HepG2 (cell line): ENCODE results near the gene ADGRG1. TPM values are rescaled to one million over a fixed set of nuclear protein-coding genes. Genes with fewer than 3 reads are reported as not detected.
A peak's percentile ranks its signal among the peaks of the same experiment; 100 is the strongest.

Source experiments
- GPN1 ChIP-seq: sonication (generic); formaldehyde crosslinking; IDR thresholded peaks from 2 replicates; pipeline ENCODE4 v1.5.1; 2020; ENCODE audit warnings: missing genetic modification reagents, borderline replicate concordance
- KDM5B ChIP-seq: sonication (generic); formaldehyde crosslinking; IDR thresholded peaks from 2 replicates; pipeline ENCODE4 v1.4.0; 2020; ENCODE audit warnings: missing genetic modification reagents, mild to moderate bottlenecking, borderline replicate concordance
- NFYB ChIP-seq: sonication (generic); formaldehyde crosslinking; IDR thresholded peaks from 2 replicates; pipeline ENCODE4 v1.4.0; 2020; ENCODE audit warnings: missing genetic modification reagents
- SIX1 ChIP-seq: sonication (generic); formaldehyde crosslinking; IDR thresholded peaks from 2 replicates; pipeline ENCODE4 v1.4.0; 2020; ENCODE audit warnings: missing genetic modification reagents, borderline replicate concordance
- SYNCRIP ChIP-seq: fragments of 200-400 bp; formaldehyde crosslinking; IDR thresholded peaks from 2 replicates; pipeline ENCODE4 v1.6.1; 2018; ENCODE audit warnings: mild to moderate bottlenecking, low read depth, low read length; ENCODE audit not compliant: insufficient read depth
- THAP11 ChIP-seq: IDR thresholded peaks from 2 replicates; pipeline ENCODE4 v1.6.1; 2016; ENCODE audit warnings: missing biosample characterization, missing genetic modification reagents
- ZC3H13 ChIP-seq: sonication (generic); formaldehyde crosslinking; IDR thresholded peaks from 2 replicates; pipeline ENCODE4 v1.8.1; 2023; ENCODE audit warnings: mild to moderate bottlenecking, missing genetic modification reagents, moderate library complexity
- ZNF264 ChIP-seq: sonication (generic); formaldehyde crosslinking; IDR thresholded peaks from 2 replicates; pipeline ENCODE4 v1.4.0; 2020; ENCODE audit warnings: missing genetic modification reagents
- ZNF383 ChIP-seq: sonication (generic); formaldehyde crosslinking; IDR thresholded peaks from 2 replicates; pipeline ENCODE4 v1.4.0; 2020; ENCODE audit warnings: missing genetic modification reagents, mild to moderate bottlenecking, borderline replicate concordance
- ZNF761 ChIP-seq: sonication (generic); formaldehyde crosslinking; conservative IDR thresholded peaks from 2 replicates; pipeline ENCODE4 v1.4.0; 2020; ENCODE audit warnings: mild to moderate bottlenecking, missing genetic modification reagents
- polyA plus RNA-seq, 8 experiments: library from polyadenylated mRNA; depleted of rRNA in 3 of 8; stranded (reverse) in 7 of 8; unstranded in 1 of 8; fragments of >200 nt; fragmentation: Illumina TruSeq in 4 of 8; extraction: Trizol in 4 of 8; gene quantifications; 2 replicates each; pipeline versions ENCODE4 v1.2.1 to v1.2.3, GENCODE V29; 2011 to 2016; ENCODE audit warnings: low read depth in 4 of 8, missing spikeins in 1 of 8, mixed read lengths in 1 of 8; ENCODE audit not compliant: insufficient read depth in 1 of 8
- total RNA-seq, 5 experiments: library from RNA; depleted of rRNA; stranded (reverse); fragments of >200 nt; fragmentation: Illumina TruSeq; extraction: Trizol; gene quantifications; 2 replicates each; pipeline ENCODE4 v1.2.3, GENCODE V29; 2016; ENCODE audit warnings: low read depth in 1 of 5
- TF ChIP-seq, protein P1 (sequence below), 2 experiments: sonication (generic) in 1 of 2; formaldehyde crosslinking in 1 of 2; IDR thresholded peaks; 2 replicates each; pipeline versions ENCODE4 v1.4.0 to v1.6.1; 2016 to 2020; ENCODE audit warnings: borderline replicate concordance in 1 of 2, low read depth in 1 of 2, mild to moderate bottlenecking in 1 of 2, missing genetic modification reagents in 1 of 2
- TF ChIP-seq, protein P2 (sequence below): sonication (generic); formaldehyde crosslinking; IDR thresholded peaks from 2 replicates; pipeline ENCODE4 v1.4.0; 2020; ENCODE audit warnings: missing genetic modification reagents, borderline replicate concordance
- TF ChIP-seq, protein P3 (sequence below): sonication (generic); formaldehyde crosslinking; IDR thresholded peaks from 2 replicates; pipeline ENCODE4 v1.5.1; 2020; ENCODE audit warnings: mild to moderate bottlenecking, missing genetic modification reagents, moderate library complexity
- TF ChIP-seq, protein P4 (sequence below): sonication (generic); formaldehyde crosslinking; IDR thresholded peaks from 2 replicates; pipeline ENCODE4 v1.4.0; 2020; ENCODE audit warnings: missing genetic modification reagents, mild to moderate bottlenecking, borderline replicate concordance

ADGRG1 gene
- total and polyA plus RNA-seq, 2 of the 13 experiments (the other 11 are each of a cell fraction or from before 2014, with no cell fraction given) = 2.7 to 5.9 TPM

DNA sequence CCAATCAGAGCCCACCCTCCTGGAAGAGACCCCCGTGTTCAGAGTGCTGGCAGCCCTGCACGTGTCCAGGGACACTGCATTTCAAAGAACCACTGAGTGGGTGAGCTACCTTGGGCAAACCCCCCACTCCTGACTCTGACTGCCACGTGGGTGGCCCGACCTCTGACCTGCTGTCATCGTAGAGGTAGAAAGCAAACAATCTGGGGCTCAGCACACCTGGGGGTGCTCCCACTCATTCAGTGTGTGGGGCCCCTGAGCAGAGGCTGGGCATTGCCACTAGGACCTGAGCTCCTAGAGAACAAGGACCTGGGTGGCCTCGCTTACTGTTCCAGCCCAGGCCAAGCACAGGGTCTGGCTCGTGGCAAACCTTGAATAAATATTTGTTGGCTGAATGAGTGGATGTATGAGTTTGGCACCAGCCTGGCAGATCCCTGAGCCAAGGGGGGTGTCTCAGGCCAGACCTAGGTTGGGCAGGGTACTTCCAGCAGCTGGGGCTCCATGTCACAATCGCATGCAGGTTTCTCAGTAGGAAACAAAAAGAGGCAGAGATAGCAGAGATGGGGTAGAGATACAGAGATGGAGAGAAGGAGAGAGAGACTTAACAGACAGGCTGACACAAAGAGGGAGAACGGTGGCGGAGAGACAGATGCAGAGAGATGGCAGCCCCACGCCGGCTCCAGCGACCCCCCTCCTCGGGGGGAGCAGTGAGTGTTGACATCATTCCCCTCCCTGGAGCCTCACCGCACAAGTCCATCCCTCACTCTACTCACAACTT, 60.7 kb downstream of the ADGRG1 start (continued):
- TF ChIP-seq NFYB (CRISPR knock-in tag) (no peak), GPN1 (no peak), ZNF761 (0 out of 2 replicates have a peak, but pooled peaks have one; percentile 30), KDM5B (CRISPR knock-in tag) (0 out of 2 replicates have a peak, but pooled peaks have one; percentile 29), SIX1 (CRISPR knock-in tag) (no peak), SYNCRIP (no peak), THAP11 (CRISPR knock-in tag) (0 out of 2 replicates have a peak, but pooled peaks have one; percentile 6), ZNF383 (CRISPR knock-in tag) (no peak), ZC3H13 (CRISPR knock-in tag) (no peak), ZNF264 (CRISPR knock-in tag) (no peak)
- TF ChIP-seq, protein P1, sequence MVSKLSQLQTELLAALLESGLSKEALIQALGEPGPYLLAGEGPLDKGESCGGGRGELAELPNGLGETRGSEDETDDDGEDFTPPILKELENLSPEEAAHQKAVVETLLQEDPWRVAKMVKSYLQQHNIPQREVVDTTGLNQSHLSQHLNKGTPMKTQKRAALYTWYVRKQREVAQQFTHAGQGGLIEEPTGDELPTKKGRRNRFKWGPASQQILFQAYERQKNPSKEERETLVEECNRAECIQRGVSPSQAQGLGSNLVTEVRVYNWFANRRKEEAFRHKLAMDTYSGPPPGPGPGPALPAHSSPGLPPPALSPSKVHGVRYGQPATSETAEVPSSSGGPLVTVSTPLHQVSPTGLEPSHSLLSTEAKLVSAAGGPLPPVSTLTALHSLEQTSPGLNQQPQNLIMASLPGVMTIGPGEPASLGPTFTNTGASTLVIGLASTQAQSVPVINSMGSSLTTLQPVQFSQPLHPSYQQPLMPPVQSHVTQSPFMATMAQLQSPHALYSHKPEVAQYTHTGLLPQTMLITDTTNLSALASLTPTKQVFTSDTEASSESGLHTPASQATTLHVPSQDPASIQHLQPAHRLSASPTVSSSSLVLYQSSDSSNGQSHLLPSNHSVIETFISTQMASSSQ (IDR thresholded peaks at IDR 0.05; ENCODE audit: low read depth) = no peak
- TF ChIP-seq, protein P1 (CRISPR knock-in tag; IDR thresholded peaks at IDR 0.05; ENCODE audit: borderline replicate concordance) = no peak
- TF ChIP-seq, protein P2, sequence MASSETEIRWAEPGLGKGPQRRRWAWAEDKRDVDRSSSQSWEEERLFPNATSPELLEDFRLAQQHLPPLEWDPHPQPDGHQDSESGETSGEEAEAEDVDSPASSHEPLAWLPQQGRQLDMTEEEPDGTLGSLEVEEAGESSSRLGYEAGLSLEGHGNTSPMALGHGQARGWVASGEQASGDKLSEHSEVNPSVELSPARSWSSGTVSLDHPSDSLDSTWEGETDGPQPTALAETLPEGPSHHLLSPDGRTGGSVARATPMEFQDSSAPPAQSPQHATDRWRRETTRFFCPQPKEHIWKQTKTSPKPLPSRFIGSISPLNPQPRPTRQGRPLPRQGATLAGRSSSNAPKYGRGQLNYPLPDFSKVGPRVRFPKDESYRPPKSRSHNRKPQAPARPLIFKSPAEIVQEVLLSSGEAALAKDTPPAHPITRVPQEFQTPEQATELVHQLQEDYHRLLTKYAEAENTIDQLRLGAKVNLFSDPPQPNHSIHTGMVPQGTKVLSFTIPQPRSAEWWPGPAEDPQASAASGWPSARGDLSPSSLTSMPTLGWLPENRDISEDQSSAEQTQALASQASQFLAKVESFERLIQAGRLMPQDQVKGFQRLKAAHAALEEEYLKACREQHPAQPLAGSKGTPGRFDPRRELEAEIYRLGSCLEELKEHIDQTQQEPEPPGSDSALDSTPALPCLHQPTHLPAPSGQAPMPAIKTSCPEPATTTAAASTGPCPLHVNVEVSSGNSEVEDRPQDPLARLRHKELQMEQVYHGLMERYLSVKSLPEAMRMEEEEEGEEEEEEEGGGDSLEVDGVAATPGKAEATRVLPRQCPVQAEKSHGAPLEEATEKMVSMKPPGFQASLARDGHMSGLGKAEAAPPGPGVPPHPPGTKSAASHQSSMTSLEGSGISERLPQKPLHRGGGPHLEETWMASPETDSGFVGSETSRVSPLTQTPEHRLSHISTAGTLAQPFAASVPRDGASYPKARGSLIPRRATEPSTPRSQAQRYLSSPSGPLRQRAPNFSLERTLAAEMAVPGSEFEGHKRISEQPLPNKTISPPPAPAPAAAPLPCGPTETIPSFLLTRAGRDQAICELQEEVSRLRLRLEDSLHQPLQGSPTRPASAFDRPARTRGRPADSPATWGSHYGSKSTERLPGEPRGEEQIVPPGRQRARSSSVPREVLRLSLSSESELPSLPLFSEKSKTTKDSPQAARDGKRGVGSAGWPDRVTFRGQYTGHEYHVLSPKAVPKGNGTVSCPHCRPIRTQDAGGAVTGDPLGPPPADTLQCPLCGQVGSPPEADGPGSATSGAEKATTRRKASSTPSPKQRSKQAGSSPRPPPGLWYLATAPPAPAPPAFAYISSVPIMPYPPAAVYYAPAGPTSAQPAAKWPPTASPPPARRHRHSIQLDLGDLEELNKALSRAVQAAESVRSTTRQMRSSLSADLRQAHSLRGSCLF (CRISPR knock-in tag) = no peak
- TF ChIP-seq, protein P3, sequence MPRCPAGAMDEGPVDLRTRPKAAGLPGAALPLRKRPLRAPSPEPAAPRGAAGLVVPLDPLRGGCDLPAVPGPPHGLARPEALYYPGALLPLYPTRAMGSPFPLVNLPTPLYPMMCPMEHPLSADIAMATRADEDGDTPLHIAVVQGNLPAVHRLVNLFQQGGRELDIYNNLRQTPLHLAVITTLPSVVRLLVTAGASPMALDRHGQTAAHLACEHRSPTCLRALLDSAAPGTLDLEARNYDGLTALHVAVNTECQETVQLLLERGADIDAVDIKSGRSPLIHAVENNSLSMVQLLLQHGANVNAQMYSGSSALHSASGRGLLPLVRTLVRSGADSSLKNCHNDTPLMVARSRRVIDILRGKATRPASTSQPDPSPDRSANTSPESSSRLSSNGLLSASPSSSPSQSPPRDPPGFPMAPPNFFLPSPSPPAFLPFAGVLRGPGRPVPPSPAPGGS (CRISPR knock-in tag) = 0 out of 2 replicates have a peak, but pooled peaks have one; percentile 4
- TF ChIP-seq, protein P4, sequence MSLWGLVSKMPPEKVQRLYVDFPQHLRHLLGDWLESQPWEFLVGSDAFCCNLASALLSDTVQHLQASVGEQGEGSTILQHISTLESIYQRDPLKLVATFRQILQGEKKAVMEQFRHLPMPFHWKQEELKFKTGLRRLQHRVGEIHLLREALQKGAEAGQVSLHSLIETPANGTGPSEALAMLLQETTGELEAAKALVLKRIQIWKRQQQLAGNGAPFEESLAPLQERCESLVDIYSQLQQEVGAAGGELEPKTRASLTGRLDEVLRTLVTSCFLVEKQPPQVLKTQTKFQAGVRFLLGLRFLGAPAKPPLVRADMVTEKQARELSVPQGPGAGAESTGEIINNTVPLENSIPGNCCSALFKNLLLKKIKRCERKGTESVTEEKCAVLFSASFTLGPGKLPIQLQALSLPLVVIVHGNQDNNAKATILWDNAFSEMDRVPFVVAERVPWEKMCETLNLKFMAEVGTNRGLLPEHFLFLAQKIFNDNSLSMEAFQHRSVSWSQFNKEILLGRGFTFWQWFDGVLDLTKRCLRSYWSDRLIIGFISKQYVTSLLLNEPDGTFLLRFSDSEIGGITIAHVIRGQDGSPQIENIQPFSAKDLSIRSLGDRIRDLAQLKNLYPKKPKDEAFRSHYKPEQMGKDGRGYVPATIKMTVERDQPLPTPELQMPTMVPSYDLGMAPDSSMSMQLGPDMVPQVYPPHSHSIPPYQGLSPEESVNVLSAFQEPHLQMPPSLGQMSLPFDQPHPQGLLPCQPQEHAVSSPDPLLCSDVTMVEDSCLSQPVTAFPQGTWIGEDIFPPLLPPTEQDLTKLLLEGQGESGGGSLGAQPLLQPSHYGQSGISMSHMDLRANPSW (CRISPR knock-in tag) = no peak
